KMS-11 (cell line): ENCODE measurements around the gene NAV2.

Source experiments
- H2AFZ ChIP-seq: fragments of 200-600 bp; sonication (generic); 2 replicates; pipeline ENCODE4 v1.6.1; 2016; ENCODE audit warnings: antibody characterized with exemption, mixed run types, low read depth
- H3K27ac ChIP-seq: fragments of 200-600 bp; sonication (generic); 2 replicates; pipeline ENCODE4 v1.6.1; 2016; ENCODE audit warnings: mild to moderate bottlenecking, mixed run types
- H3K27me3 ChIP-seq: fragments of 200-600 bp; sonication (generic); 2 replicates; pipeline ENCODE4 v1.6.1; 2017; ENCODE audit warnings: mild to moderate bottlenecking, low read depth, mixed run types, moderate library complexity; ENCODE audit not compliant: insufficient read depth
- H3K36me3 ChIP-seq: fragments of 200-600 bp; sonication (generic); 2 replicates; pipeline ENCODE4 v1.6.1; 2017; ENCODE audit warnings: mild to moderate bottlenecking, mixed run types; ENCODE audit not compliant: insufficient read depth
- H3K4me1 ChIP-seq: fragments of 200-600 bp; sonication (generic); 2 replicates; pipeline ENCODE4 v1.6.1; 2016; ENCODE audit warnings: mild to moderate bottlenecking, low read depth, mixed run types; ENCODE audit not compliant: poor library complexity, severe bottlenecking
- H3K4me2 ChIP-seq: fragments of 200-600 bp; sonication (generic); 2 replicates; pipeline ENCODE4 v1.7.0; 2016; ENCODE audit warnings: mild to moderate bottlenecking, mixed run types
- H3K4me3 ChIP-seq: fragments of 200-600 bp; sonication (generic); IDR thresholded peaks from 2 replicates; pipeline ENCODE4 v1.6.1; 2017; ENCODE audit warnings: low read depth, low read length, mixed read lengths; ENCODE audit not compliant: insufficient read depth
- H3K79me2 ChIP-seq: fragments of 200-600 bp; sonication (generic); 2 replicates; pipeline ENCODE4 v1.6.1; 2016; ENCODE audit warnings: low read depth, mixed run types; ENCODE audit not compliant: insufficient read depth
- H3K9ac ChIP-seq: fragments of 200-600 bp; sonication (generic); 2 replicates; pipeline ENCODE4 v1.6.1; 2016; ENCODE audit warnings: mild to moderate bottlenecking, mixed run types
- H4K20me1 ChIP-seq: fragments of 200-600 bp; sonication (generic); 2 replicates; pipeline ENCODE4 v1.6.1; 2016; ENCODE audit warnings: mild to moderate bottlenecking, mixed run types; ENCODE audit not compliant: insufficient read depth
- TF ChIP-seq, protein P1 (sequence below): fragments of 200-600 bp; sonication (generic); conservative IDR thresholded peaks from 2 replicates; pipeline ENCODE4 v1.6.1; 2017; ENCODE audit warnings: low read depth, mild to moderate bottlenecking, antibody characterized with exemption, low read length, moderate library complexity, mixed read lengths

The NAV2 gene

GRCh38 chr11:20031155-20032001, 318.7 kb downstream of the NAV2 start:
- H3K79me2 ChIP-seq = no peaks in the 10 kb centered on the region
- H3K4me1 ChIP-seq = no peaks in the 10 kb centered on the region
- H3K4me2 ChIP-seq = no peak overlapping the region
- H4K20me1 ChIP-seq = no peaks in the 10 kb centered on the region
- H2AFZ ChIP-seq = no peak overlapping the region
- no peak overlapping the region for H3K4me3 ChIP-seq
- H3K36me3 ChIP-seq = no peaks in the 10 kb centered on the region
- H3K27me3 ChIP-seq = no peaks in the 10 kb centered on the region
- TF ChIP-seq, protein P1, sequence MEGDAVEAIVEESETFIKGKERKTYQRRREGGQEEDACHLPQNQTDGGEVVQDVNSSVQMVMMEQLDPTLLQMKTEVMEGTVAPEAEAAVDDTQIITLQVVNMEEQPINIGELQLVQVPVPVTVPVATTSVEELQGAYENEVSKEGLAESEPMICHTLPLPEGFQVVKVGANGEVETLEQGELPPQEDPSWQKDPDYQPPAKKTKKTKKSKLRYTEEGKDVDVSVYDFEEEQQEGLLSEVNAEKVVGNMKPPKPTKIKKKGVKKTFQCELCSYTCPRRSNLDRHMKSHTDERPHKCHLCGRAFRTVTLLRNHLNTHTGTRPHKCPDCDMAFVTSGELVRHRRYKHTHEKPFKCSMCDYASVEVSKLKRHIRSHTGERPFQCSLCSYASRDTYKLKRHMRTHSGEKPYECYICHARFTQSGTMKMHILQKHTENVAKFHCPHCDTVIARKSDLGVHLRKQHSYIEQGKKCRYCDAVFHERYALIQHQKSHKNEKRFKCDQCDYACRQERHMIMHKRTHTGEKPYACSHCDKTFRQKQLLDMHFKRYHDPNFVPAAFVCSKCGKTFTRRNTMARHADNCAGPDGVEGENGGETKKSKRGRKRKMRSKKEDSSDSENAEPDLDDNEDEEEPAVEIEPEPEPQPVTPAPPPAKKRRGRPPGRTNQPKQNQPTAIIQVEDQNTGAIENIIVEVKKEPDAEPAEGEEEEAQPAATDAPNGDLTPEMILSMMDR = no peak
- H3K9ac ChIP-seq = no peak overlapping the region
- no peak overlapping the region for H3K27ac ChIP-seq

DNA sequence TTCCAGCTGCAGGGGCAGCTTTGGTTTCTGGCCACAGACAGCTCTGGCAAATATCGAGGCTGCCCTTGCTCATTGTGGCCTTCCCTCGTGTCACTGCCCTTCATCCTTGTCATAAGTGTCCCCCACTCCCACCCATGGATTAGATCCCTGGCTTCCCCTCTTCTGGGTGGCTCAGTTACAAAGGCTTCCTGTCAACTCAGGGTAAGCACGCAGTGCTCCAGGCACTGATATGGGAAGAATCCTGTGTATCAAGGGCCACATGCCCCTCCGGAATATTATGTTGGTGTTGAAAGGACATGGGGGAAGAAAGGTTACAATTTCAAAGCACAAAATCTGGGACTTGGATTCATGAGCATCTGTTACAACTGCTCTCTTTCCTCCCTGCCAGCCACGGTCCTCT, 319.5 kb downstream of the NAV2 start:
- Histone ChIP-seq H2AFZ (no peak overlapping the region), H3K9ac (no peak overlapping the region), H3K4me3 (no peak overlapping the region), H3K4me2 (no peak overlapping the region), H3K4me1 (no peaks in the 10 kb centered on the region), H3K27me3 (no peaks in the 10 kb centered on the region), H3K79me2 (no peaks in the 10 kb centered on the region), H3K36me3 (no peaks in the 10 kb centered on the region), H3K27ac (no peak overlapping the region), H4K20me1 (no peaks in the 10 kb centered on the region)
- TF ChIP-seq, protein P1 = no peak

DNA sequence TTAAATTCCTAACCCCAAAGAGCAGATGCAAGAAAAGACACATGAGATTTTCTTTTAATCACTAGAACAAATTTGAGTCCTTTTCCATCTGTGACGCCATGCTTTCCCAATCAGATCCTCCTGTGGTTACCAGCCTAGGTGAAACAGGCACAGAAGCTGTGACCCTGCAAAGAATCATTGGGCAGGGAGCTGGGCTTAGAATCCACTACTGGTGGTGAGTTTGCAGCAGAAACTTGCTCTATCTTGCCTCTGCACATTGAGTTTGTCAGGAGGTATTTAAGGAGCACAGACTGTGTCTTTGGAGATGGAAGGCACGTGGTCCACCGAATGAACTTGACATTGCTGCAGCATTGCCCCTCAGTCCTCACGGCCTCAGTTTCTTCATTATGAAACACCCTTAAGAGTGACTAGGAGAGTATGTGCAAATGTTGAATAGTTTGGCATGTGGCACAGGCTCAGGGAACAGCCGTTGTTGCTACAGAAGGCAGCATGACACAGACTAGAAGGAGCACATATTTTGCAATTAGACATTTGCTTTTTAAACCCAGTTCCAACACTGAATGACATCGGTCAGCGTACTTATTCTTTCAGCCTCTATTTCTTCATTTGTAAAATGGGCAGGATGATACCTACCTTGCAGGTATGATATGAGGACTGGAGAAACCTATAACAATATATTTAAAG, 320.1 kb downstream of the NAV2 start:
- H4K20me1 ChIP-seq = no peaks in the 10 kb centered on the region
- H2AFZ ChIP-seq = no peak overlapping the region
- H3K4me2 ChIP-seq = no peak overlapping the region
- H3K27me3 ChIP-seq = no peaks in the 10 kb centered on the region
- H3K79me2 ChIP-seq = no peaks in the 10 kb centered on the region
- no peak overlapping the region for H3K27ac ChIP-seq
- H3K4me3 ChIP-seq = no peak overlapping the region
- H3K36me3 ChIP-seq = no peaks in the 10 kb centered on the region
- no peak overlapping the region for H3K9ac ChIP-seq
- no peaks in the 10 kb centered on the region for H3K4me1 ChIP-seq
- TF ChIP-seq, protein P1 = no peak

GRCh38 chr11:20033806-20034205, 321.2 kb downstream of the NAV2 start:
- TF ChIP-seq, protein P1 = no peak
- Histone ChIP-seq H2AFZ (no peak overlapping the region), H3K27me3 (no peaks in the 10 kb centered on the region), H4K20me1 (no peaks in the 10 kb centered on the region), H3K4me1 (no peaks in the 10 kb centered on the region), H3K36me3 (no peaks in the 10 kb centered on the region), H3K9ac (no peak overlapping the region), H3K79me2 (no peaks in the 10 kb centered on the region), H3K27ac (no peak overlapping the region), H3K4me2 (no peak overlapping the region), H3K4me3 (no peak overlapping the region)
